IgD-negative memory B cell (primary cell): ENCODE measurements around the gene IFFO2. TPM values are rescaled to one million over a fixed set of nuclear protein-coding genes. Genes with fewer than 3 reads are reported as not detected.
"Not testable (repeated sequence)": the region's sequence is repeated elsewhere in the genome, so short reads cannot be mapped to it uniquely, and the experiment has no call there.

Experiments
- H3K27ac Mint-ChIP-seq, 3 donors: one replicate each; pipeline ENCODE4 v1.8.0; 2020 to 2022; ENCODE audit warnings: mild to moderate bottlenecking in 3 of 3, mixed read lengths in 3 of 3, moderate library complexity in 1 of 3
- H3K27me3 Mint-ChIP-seq: one replicate; pipeline ENCODE4 v1.8.0; 2021; ENCODE audit warnings: mixed read lengths
- H3K36me3 Mint-ChIP-seq: one replicate; pipeline ENCODE4 v1.8.0; 2020; ENCODE audit warnings: mild to moderate bottlenecking, mixed read lengths
- H3K4me1 Mint-ChIP-seq, 3 donors: one replicate each; pipeline ENCODE4 v1.8.0; 2020 to 2022; ENCODE audit warnings: mixed read lengths in 3 of 3, mild to moderate bottlenecking in 1 of 3
- H3K4me3 Mint-ChIP-seq, 4 donors: one replicate each; pipeline ENCODE4 v1.8.0; 2020 to 2022; ENCODE audit warnings: mild to moderate bottlenecking in 4 of 4, mixed read lengths in 4 of 4, moderate library complexity in 3 of 4
- H3K9me3 Mint-ChIP-seq, 3 donors: one replicate each; pipeline ENCODE4 v1.8.0; 2020 to 2021; ENCODE audit warnings: mixed read lengths in 3 of 3, mild to moderate bottlenecking in 1 of 3
- polyA plus RNA-seq: library from polyadenylated mRNA; unstranded; fragments of 300-500 nt; fragmentation: Illumina TruSeq; gene quantifications from one replicate; pipeline ENCODE4 v1.2.3, GENCODE V29; 2021

The IFFO2 gene
- polyA plus RNA-seq, 1 donor from 2014 or later = 1.5 TPM

GRCh38 chr1:18901147-18901951, 55.1 kb downstream of the IFFO2 start:
- H3K36me3 Mint-ChIP-seq = peaks cover 1% of the 10 kb centered on the region
- H3K27me3 Mint-ChIP-seq = no peaks in the 10 kb centered on the region
- H3K4me1 Mint-ChIP-seq = peaks cover 6 to 16% (median 12%) of the 10 kb centered on the region in 3 donors
- H3K9me3 Mint-ChIP-seq = no peaks in the 10 kb centered on the region
- peak overlapping the region; percentile 31 to 94 (median 75) for H3K27ac Mint-ChIP-seq
- peak overlapping the region; percentile 77 to 97 (median 94) for H3K4me3 Mint-ChIP-seq

GRCh38 chr1:18900303-18900841, 56.1 kb downstream of the IFFO2 start:
- Mint-ChIP-seq H3K27me3 (no peaks in the 10 kb centered on the region), H3K4me1 (peaks cover 6 to 16% (median 12%) of the 10 kb centered on the region in 3 donors), H3K9me3 (no peaks in the 10 kb centered on the region), H3K4me3 (peak overlapping the region in 1 of 4 donors; percentile 77), H3K36me3 (peaks cover 1% of the 10 kb centered on the region), H3K27ac (peak overlapping the region in 1 of 3 donors; percentile 75)

- Mint-ChIP-seq H3K4me1 (peaks cover 6 to 16% (median 12%) of the 10 kb centered on the region in 3 donors), H3K9me3 (no peaks in the 10 kb centered on the region), H3K36me3 (peaks cover 5% of the 10 kb centered on the region), H3K27me3 (no peaks in the 10 kb centered on the region), H3K4me3 (peak overlapping the region in 1 of 4 donors; percentile 77), H3K27ac (no peak overlapping the region)
These were observed 57.0 kb downstream of the IFFO2 start for GRCh38 chr1:18899363-18900049.

GRCh38 chr1:18898567-18898966, 57.9 kb downstream of the IFFO2 start:
- H3K27me3 Mint-ChIP-seq = no peaks in the 10 kb centered on the region
- peaks cover 6 to 10% (median 9%) of the 10 kb centered on the region in 3 donors for H3K4me1 Mint-ChIP-seq
- H3K9me3 Mint-ChIP-seq = no peaks in the 10 kb centered on the region
- peaks cover 5% of the 10 kb centered on the region for H3K36me3 Mint-ChIP-seq
- peak overlapping the region in 1 of 3 donors; percentile 5 for H3K27ac Mint-ChIP-seq
- H3K4me3 Mint-ChIP-seq = peak overlapping the region in 1 of 4 donors; percentile 77

- Mint-ChIP-seq H3K27me3 (no peaks in the 10 kb centered on the region), H3K4me3 (peak overlapping the region in 1 of 4 donors; percentile 21), H3K4me1 (peaks cover 0 to 3% (median 0%) of the 10 kb centered on the region in 3 donors), H3K27ac (no peak overlapping the region), H3K9me3 (no peaks in the 10 kb centered on the region), H3K36me3 (peaks cover 4% of the 10 kb centered on the region)
These were observed 61.2 kb downstream of the IFFO2 start for GRCh38 chr1:18895317-18895716.

- Mint-ChIP-seq H3K4me3 (no peak overlapping the region), H3K36me3 (peaks cover 6% of the 10 kb centered on the region), H3K9me3 (no peaks in the 10 kb centered on the region), H3K27me3 (no peaks in the 10 kb centered on the region), H3K27ac (peak overlapping the region in 1 of 3 donors; percentile 78), H3K4me1 (no peaks in the 10 kb centered on the region)
These were observed 63.4 kb downstream of the IFFO2 start for GRCh38 chr1:18893120-18893519.

- H3K27ac Mint-ChIP-seq = peak overlapping the region in 1 of 3 donors; percentile 46
- H3K36me3 Mint-ChIP-seq, H3K4me3 Mint-ChIP-seq, H3K27me3 Mint-ChIP-seq, H3K4me1 Mint-ChIP-seq, H3K9me3 Mint-ChIP-seq: not testable (repeated sequence)
These were observed 64.6 kb downstream of the IFFO2 start for GRCh38 chr1:18891858-18892257.

- Mint-ChIP-seq H3K27ac (no peak overlapping the region), H3K4me3 (no peak overlapping the region), H3K4me1 (no peaks in the 10 kb centered on the region), H3K36me3 (peaks cover 9% of the 10 kb centered on the region), H3K27me3 (no peaks in the 10 kb centered on the region), H3K9me3 (no peaks in the 10 kb centered on the region)
These were observed 65.1 kb downstream of the IFFO2 start for GRCh38 chr1:18891426-18891780.

- Mint-ChIP-seq H3K27me3 (no peaks in the 10 kb centered on the region), H3K9me3 (no peaks in the 10 kb centered on the region), H3K4me3 (no peak overlapping the region), H3K36me3 (peaks cover 9% of the 10 kb centered on the region), H3K4me1 (no peaks in the 10 kb centered on the region), H3K27ac (no peak overlapping the region)
These were observed 65.6 kb downstream of the IFFO2 start for GRCh38 chr1:18890706-18891425.

GRCh38 chr1:18886003-18886335, 70.5 kb downstream of the IFFO2 start:
- H3K27ac Mint-ChIP-seq = no peak overlapping the region
- no peaks in the 10 kb centered on the region for H3K4me1 Mint-ChIP-seq
- H3K9me3 Mint-ChIP-seq = no peaks in the 10 kb centered on the region
- peak overlapping the region in 1 of 4 donors; percentile 28 for H3K4me3 Mint-ChIP-seq
- no peaks in the 10 kb centered on the region for H3K27me3 Mint-ChIP-seq
- H3K36me3 Mint-ChIP-seq = peaks cover 4% of the 10 kb centered on the region

- no peaks in the 10 kb centered on the region for H3K27me3 Mint-ChIP-seq
- peaks cover 7% of the 10 kb centered on the region for H3K36me3 Mint-ChIP-seq
These were observed 71.0 kb downstream of the IFFO2 start for GRCh38 chr1:18885311-18886002.

GRCh38 chr1:18884727-18885126, 71.7 kb downstream of the IFFO2 start:
- Mint-ChIP-seq H3K4me1 (no peaks in the 10 kb centered on the region), H3K4me3 (no peak overlapping the region), H3K27ac (no peak overlapping the region), H3K9me3 (no peaks in the 10 kb centered on the region), H3K36me3 (peaks cover 7% of the 10 kb centered on the region), H3K27me3 (no peaks in the 10 kb centered on the region)

More at GRCh38 chr1:18885311-18886002, 71.0 kb downstream of the IFFO2 start:
- H3K4me3 Mint-ChIP-seq = no peak overlapping the region
- no peaks in the 10 kb centered on the region for H3K9me3 Mint-ChIP-seq
- H3K27ac Mint-ChIP-seq = no peak overlapping the region
- H3K4me1 Mint-ChIP-seq = no peaks in the 10 kb centered on the region

GRCh38 chr1:18884419-18884717, 72.1 kb downstream of the IFFO2 start:
- H3K27ac Mint-ChIP-seq = no peak overlapping the region
- no peaks in the 10 kb centered on the region for H3K9me3 Mint-ChIP-seq
- no peaks in the 10 kb centered on the region for H3K27me3 Mint-ChIP-seq
- peaks cover 5% of the 10 kb centered on the region for H3K36me3 Mint-ChIP-seq
- no peak overlapping the region for H3K4me3 Mint-ChIP-seq
- H3K4me1 Mint-ChIP-seq = no peaks in the 10 kb centered on the region

GRCh38 chr1:18883636-18884418, 72.6 kb downstream of the IFFO2 start:
- H3K36me3 Mint-ChIP-seq = peaks cover 5% of the 10 kb centered on the region
- H3K4me3 Mint-ChIP-seq = no peak overlapping the region
- no peaks in the 10 kb centered on the region for H3K4me1 Mint-ChIP-seq
- H3K27me3 Mint-ChIP-seq = no peaks in the 10 kb centered on the region
- H3K9me3 Mint-ChIP-seq = no peaks in the 10 kb centered on the region
- no peak overlapping the region for H3K27ac Mint-ChIP-seq
